Mucosa of gallbladder (tissue), 1 donor: ENCODE data around the gene RASEF. TPM values are rescaled to one million over a fixed set of nuclear protein-coding genes. Genes with fewer than 3 reads are reported as not detected.
A peak's percentile ranks its signal among the peaks of the same experiment; 100 is the strongest.
"Not testable (repeated sequence)": the region's sequence is repeated elsewhere in the genome, so short reads cannot be mapped to it uniquely, and the experiment has no call there.

Experiments used
- DNase-seq: peaks from one replicate; pipeline ENCODE4 v3.0.0-alpha.2; 2020; ENCODE audit warnings: low spot score
- total RNA-seq: library from RNA; stranded (reverse); gene quantifications from one replicate; pipeline ENCODE4 v1.2.1, GENCODE V29; 2021
- donor health status: DM: no; HTN: no; CAD: no.

The RASEF gene
- total RNA-seq, 1 donor from 2014 or later: 30.3 TPM

DNA sequence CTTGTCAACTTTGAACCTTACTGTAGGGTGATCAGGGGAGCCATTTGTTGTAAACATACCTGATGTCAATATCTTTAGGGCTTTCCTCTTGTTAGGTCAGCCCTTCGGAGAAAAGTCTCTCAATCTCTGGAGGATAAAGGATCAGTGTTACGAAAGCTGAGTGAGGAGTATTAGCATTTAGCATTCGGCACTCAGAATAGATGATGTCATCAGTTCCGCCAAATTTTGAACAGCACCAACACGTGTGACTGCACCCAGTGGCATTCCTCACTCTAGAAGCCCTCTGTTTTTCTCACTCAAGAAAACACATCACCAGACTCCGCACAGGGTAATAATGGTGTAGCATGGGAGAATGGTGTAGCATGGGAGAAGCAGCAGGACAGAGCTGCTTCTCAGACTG, 87.8 kb downstream of the RASEF start:
- no peak for DNase-seq

DNA sequence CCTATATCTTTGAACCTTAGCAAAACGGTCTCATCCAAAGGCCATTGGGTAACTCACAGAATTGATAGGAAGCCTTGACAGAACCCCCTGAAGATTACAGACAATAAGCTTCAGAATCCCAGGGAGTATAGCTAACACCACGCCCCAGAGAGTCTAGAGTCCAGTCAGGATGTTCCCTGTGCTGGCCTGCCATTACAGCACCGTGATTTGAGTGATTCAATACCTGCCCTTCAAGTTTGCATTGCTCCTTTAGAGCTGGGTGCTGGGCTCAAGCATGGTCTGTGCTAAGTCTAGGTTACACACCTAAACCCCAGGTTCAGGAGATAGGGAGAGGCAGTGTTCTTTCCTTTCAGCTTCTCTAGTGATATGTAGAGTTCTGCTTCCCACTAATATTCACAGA, 90.5 kb downstream of the RASEF start:
- DNase-seq: peak; percentile 23

DNA sequence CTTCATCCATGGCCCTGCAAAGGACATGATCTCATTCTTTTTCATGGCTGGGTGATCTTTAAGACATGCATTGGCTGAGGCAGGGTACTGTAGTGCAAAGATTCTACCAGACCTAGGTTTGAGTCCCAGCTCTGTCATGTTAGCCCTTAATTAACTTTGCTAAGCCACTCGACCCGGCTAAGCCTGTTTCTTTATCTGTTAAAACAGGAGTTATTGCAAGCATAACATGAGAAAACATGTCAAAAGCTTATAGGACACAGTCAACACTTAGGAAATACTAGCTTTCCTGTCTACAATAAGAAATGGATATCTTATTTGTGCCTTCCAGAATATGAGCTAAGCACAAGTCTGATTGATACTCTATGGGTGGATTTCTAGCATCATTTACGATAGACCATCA, 92.6 kb downstream of the RASEF start:
- DNase-seq: no peak

DNA sequence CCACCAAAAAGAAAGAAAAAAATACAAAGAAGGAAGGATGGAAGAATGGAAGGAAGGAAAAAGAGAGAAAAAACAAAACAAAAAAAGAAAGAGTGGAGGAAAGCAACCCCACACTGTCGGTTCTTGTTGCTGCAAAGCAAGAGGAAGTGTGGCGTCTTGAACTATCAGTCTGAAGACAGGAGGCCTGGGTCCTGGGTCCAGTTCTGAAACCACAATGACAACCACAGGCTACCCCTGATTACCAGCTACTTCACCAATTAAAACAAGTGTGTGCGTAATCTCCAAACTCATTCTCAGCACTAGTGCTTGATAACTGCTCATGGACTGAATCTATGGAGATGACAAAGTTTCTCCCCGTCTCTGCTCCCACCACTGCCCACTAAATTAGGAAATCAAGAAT, 93.7 kb downstream of the RASEF start:
- DNase-seq: no peak

DNA sequence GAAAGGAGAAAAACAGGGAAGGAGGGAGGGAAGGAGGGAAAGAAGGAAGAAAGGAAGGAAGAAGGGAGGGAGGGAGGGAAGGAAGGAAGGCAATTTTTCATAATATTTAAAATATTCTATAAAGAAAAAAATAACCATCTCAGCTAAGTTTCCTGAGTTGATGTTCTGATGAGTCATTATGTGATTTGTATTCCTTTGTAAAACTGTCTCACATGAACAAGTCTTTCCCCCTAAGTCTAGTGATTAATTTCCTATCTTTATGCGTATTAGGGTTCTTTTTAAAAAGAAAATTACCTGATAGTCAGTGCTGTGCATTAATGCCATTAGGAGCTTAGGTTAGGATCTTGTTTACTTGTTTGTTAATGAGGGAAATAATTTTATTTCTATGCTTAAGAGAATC, 94.1 kb downstream of the RASEF start:
- DNase-seq: no peak

DNA sequence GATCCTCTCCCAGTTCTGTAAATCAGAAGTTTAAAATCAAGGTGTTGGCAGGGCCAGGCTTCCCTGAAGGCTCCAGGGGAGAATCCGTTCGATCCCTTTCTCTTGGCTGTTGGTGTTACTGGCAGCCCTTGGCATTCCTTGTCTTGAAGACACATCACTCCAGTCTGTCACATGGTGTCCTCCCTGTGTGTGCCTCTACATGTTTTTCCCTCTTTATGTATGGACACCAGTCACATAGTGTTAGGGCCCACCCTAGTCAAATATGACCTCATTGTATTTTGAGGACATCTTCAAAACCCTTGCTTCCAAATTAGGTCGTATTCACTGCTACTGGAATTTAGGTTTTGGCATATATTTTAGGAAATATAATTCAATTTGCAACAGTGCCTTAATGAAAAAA, 94.6 kb downstream of the RASEF start:
- no peak for DNase-seq

DNA sequence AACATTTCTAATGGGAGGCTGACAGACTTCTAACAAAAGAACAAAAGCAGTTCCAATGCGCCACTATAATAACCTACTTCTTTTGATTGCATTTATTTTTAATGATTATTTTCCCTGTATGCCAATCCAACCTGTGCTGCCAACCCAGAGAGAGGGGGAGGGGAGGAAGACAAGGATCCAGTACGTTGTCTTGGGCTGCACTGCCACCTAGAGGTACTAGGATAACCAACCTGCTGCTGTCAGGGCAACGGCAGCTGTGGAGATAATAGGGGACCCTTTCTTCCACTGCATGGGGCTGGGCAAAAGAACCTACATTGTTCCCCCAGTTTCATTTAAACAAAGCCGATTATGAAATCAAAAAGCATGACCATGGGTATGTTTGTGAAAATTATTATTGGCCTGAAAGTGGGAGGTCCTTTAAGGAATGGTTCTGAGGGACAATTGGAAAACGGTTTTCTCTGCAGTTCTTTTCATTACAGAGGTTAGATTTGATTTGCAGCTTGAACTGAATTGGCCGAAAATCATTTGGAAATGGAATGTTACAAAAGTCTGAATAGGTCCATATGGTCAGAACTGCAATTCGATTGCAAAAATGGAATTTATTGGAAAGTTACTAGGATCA, 101.3 kb downstream of the RASEF start:
- DNase-seq: peak; percentile 89

DNA sequence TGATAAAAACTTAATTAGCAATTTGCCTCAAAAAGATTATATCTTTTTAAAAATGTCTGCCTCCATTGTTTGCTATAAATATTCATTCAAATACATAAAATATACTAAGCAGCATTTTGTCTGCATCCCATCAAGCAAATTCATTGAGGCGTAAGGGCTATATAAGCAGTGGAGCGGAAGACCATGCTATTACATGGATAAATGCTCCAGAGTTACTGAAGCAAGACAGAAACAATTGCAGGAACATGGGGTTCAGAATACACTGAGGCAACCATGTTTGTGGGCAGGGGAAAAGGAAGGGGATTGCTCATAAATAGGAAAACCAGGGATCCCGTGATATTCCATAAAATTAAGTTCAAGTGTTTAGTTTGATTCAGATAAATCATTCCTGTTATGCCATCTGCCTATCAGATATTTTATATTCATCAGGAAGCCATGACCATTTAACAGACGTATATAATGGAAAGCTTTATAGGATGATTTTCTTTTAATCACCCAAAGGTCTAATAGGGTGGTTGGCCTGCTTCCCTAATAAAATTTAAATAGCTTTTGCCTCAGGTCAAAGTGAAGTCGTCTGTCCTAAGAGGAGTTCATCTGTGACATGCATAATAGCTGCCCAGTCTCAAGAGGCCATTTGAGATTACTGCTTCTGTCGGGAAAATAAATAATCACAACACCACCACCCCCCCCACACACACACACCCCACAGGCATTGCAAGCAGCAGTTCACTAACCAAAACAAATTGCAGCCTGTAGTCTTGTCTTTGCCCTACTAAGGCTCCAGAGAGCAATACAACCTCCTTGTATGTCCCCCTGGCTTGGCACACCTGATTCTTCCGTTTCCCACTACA, 105.2 kb downstream of the RASEF start:
- no peak for DNase-seq

DNA sequence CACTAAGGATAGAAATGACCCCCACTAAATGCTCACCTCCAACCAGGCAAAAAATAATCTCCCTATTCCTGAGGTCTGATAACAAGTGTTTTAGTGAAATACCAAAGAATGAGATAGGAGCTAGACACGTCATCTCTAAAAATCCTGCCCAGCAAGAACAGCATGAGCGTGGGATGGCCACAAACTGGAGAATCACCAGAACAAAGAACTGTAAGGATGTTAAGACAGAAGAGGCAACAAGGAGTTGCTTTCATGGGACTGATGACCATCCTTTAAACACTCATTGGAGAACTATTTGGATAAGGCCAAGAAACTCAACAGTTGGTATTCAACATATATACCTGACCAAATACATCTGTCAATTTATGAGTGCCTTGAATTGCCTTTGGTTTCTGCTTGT, 113.7 kb downstream of the RASEF start:
- DNase-seq: no peak

DNA sequence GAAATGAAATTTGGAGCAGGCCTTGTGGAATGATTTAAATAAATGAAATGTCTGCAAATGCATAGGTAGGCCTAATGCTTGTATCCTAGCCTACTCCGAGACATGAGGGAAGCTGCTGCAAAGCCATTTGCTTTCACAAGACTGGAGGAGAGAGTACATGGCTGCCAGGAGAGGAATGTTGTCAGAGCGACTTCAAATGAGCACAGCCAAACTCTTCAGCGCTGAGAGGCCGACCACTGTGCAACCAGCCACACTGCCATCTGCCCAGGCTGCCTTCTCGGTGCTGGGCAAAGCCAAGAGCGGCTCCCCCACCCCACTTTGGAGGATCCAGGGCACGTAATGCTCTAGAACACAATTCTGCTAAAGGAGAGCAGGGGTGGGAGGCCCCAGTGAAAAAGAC, 122.6 kb downstream of the RASEF start:
- no peak for DNase-seq

DNA sequence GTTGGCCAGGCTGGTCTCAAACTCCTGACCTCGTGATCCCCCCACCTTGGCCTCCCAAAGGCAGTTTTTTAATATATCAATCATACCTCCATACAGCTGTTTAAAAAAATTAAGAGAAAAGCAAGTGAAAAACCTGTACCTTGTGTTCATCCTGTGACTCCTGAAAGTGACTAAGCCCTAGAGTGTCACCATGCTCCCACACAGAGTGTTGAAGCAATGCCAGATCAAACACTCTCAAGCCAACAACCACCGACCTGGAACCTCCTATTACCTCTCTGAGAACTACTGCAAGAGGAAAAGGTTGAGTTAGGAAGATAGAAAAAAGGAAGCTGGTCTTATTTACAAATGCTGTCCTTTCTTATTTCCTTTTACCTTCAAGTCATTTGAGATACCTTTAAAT, 123.5 kb downstream of the RASEF start:
- peak; percentile 73 for DNase-seq

DNA sequence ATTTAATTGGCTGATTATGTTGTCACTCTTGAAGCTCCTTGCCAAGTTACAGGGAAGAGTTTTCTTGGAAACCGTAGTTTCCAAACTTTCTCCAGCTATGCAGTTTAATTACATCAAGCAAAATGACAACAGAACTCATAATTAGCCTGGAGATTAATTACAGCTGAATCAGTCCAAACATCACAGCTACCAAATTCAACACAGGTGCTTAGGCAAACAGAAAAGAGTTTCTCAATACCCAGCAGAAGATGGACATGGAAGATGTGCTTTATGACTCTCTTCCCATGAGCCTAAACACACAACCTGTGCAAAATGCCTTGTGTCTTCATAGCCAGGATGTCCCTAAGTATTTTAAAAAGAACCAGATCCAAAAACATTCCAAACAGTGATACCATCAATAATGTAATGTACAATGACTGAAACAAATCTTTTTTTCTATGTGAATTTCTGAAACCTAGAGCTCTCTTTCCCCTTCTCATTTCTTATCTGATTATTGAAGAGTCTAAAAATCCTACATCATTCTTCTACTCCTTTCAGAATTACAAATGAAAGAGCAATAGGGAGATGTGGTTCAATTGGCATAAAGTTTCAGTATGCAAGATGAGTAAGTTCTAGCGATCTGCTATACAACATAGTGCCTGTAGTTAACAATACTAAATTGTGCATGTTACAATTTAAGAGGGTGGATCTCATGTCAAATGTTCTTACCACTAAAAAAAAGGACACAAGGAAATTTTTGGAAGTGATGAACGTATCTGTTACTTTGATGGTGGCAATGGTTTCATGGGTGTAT, 124.3 kb downstream of the RASEF start:
- no peak for DNase-seq

DNA sequence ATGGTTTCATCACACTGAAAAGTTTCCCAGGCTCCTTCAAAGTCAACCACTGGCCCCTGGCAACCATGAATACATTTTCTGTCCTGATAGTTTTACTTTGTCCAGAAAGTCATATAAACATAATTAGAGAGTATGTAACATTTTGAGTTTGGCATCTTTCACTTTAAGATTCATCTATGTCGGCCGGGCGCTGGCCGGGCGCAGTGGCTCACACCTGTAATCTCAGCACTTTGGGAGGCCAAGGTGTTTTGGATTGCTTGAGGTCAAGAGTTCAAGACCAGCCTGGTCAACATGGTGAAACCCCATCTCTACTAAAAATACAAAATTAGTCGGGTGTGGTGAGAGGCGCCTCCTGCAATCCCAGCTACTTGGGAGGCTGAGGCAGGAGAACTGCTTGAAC, 126.4 kb downstream of the RASEF start:
- DNase-seq: not testable (repeated sequence)

DNA sequence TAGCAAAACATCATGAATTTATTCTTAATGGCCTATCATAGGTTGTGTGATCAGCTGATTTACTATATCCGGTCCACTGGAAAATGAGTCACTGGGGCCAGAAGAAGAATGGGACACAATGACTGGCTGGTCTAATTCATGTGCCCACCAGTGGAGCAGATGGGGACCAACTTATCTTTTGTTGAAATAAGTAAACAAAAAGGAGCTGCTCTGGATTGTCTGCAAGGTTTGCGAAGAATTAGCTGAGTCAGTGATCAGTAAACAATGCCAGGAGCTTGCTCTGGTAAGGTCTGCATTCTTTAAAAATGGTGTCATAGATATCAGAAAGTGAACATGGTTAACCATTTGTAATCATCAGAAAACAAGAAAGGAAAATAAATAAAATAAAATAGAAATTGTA, 128.0 kb downstream of the RASEF start:
- peak; percentile 73 for DNase-seq

DNA sequence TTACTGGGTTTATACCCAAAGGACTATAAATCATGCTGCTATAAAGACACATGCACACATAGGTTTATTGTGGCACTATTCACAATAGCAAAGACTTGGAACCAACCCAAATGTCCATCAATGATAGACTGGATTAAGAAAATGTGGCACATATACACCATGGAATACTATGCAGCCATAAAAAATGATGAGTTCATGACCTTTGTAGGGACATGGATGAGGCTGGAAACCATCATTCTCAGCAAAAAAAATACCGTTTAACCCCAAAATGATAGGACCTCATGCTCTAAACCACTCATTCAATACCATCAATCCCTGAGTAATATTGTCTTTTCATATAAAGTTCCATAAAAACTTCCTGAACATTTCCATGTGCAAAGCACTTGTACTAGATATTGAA, 128.9 kb downstream of the RASEF start:
- not testable (repeated sequence) for DNase-seq

DNA sequence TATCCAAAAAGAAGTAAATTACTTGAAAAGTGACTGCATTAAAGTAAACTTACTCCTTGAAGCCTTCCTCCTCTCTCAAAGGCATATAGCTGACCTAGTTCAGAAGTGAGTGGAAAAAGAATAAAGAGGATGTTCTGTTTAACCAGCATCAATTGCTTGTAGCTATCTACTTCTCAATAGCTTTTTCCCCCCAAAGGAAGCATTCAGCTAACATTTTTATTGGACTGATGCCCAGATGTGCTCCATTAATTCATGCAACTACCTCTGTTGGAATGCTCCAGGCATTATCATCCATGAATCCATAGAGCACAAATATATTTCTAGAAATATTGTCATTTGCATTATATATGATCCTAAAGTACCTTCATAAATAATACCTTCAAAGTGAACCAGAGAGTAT, 132.8 kb downstream of the RASEF start:
- no peak for DNase-seq
